ENCODE measurements around the gene FBLN7. TPM values are rescaled to one million over a fixed set of nuclear protein-coding genes. Genes with fewer than 3 reads are reported as not detected.
A peak's percentile ranks its signal among the peaks of the same experiment; 100 is the strongest.
"Not testable (repeated sequence)": the region's sequence is repeated elsewhere in the genome, so short reads cannot be mapped to it uniquely, and the experiment has no call there.

The FBLN7 gene
- polyA plus RNA-seq (2013, experiment 1 of 4): 22.6 TPM
- polyA plus RNA-seq (2013, experiment 2 of 4): 25.2 TPM
- polyA plus RNA-seq (2013, experiment 3 of 4): 17.9 TPM
- 21.2 TPM for polyA plus RNA-seq (2013, experiment 4 of 4)

GRCh38 chr2:112138159-112139032 lies at the start of gene FBLN7:
Gene FBLN7, plus strand, starts transcription at chr2:112138385. Its CDS starts 271 bp downstream, at chr2:112138656.
- 1% methylated on average over 84 of the region's 84 CpGs for WGBS, 2 experiments
- H3K4me1 ChIP-seq (ENCODE audit: control insufficient read depth, insufficient read depth, low read length): peaks cover 3% of the 10 kb centered on the region
- peaks cover 38% of the 10 kb centered on the region for H3K27me3 ChIP-seq (ENCODE audit: control insufficient read depth, insufficient read depth, low read length, poor library complexity, severe bottlenecking)
- no peaks in the 10 kb centered on the region for H3K9me3 ChIP-seq (ENCODE audit: control insufficient read depth, low read length)
- H3K4me3 ChIP-seq (ENCODE audit: insufficient read depth, low read depth, low read length): peak within 1 kb of the TSS; percentile 40
- H3K36me3 ChIP-seq (ENCODE audit: control insufficient read depth, insufficient read depth, low read length): no peaks in the 10 kb centered on the region
- H3K27ac ChIP-seq (ENCODE audit: insufficient read depth, low read depth, low read length, poor library complexity, severe bottlenecking): no peak within 1 kb of the TSS

GRCh38 chr2:112089375-112089774 lies 48.8 kb upstream of the FBLN7 start:
- no peak overlapping the region for H3K4me3 ChIP-seq (ENCODE audit: insufficient read depth, low read depth, low read length)
- H3K27ac ChIP-seq (ENCODE audit: insufficient read depth, low read depth, low read length, poor library complexity, severe bottlenecking): no peak overlapping the region
- no peaks in the 10 kb centered on the region for H3K27me3 ChIP-seq (ENCODE audit: control insufficient read depth, insufficient read depth, low read length, poor library complexity, severe bottlenecking)
- H3K4me1 ChIP-seq (ENCODE audit: control insufficient read depth, insufficient read depth, low read length): no peaks in the 10 kb centered on the region
- no peaks in the 10 kb centered on the region for H3K36me3 ChIP-seq (ENCODE audit: control insufficient read depth, insufficient read depth, low read length)
- 95 to 98% methylated on average over 3 to 5 of the region's 5 CpGs for WGBS, 2 experiments
- H3K9me3 ChIP-seq (ENCODE audit: control insufficient read depth, low read length): no peaks in the 10 kb centered on the region

GRCh38 chr2:112092286-112093041 lies 45.7 kb upstream of the FBLN7 start:
- WGBS, 2 experiments: 88 to 91% methylated on average over 6 of the region's 6 CpGs
- Histone ChIP-seq H3K4me3 (ENCODE audit: insufficient read depth, low read depth, low read length) (no peak overlapping the region), H3K27me3 (ENCODE audit: control insufficient read depth, insufficient read depth, low read length, poor library complexity, severe bottlenecking) (no peaks in the 10 kb centered on the region), H3K36me3 (ENCODE audit: control insufficient read depth, insufficient read depth, low read length) (no peaks in the 10 kb centered on the region), H3K4me1 (ENCODE audit: control insufficient read depth, insufficient read depth, low read length) (no peaks in the 10 kb centered on the region), H3K27ac (ENCODE audit: insufficient read depth, low read depth, low read length, poor library complexity, severe bottlenecking) (no peak overlapping the region), H3K9me3 (ENCODE audit: control insufficient read depth, low read length) (no peaks in the 10 kb centered on the region)

DNA sequence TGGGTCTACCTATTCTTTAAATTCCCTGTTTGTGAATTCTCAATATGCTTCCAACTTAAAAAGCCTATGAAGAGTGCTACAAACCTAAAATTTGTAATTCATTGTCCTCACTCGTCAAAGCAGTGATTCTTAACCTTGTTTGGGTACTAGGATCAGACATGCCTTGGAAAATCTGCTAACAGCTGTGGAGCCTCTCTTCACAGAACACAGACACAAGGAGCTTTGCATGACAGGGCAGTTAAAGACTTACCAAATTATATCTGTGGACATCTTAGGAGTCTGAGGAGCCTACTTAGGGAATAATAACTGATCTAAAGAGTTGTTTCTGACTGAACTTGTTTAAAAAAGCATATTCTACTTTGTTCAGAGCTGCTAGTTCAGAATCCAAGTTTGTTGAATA lies 45.0 kb upstream of the FBLN7 start:
- Histone ChIP-seq H3K36me3 (ENCODE audit: control insufficient read depth, insufficient read depth, low read length) (no peaks in the 10 kb centered on the region), H3K27ac (ENCODE audit: insufficient read depth, low read depth, low read length, poor library complexity, severe bottlenecking) (no peak overlapping the region), H3K9me3 (ENCODE audit: control insufficient read depth, low read length) (no peaks in the 10 kb centered on the region), H3K4me3 (ENCODE audit: insufficient read depth, low read depth, low read length) (no peak overlapping the region), H3K27me3 (ENCODE audit: control insufficient read depth, insufficient read depth, low read length, poor library complexity, severe bottlenecking) (no peaks in the 10 kb centered on the region), H3K4me1 (ENCODE audit: control insufficient read depth, insufficient read depth, low read length) (no peaks in the 10 kb centered on the region)
- 83 to 92% methylated on average over 1 of the region's 1 CpG for WGBS, 2 experiments

- Histone ChIP-seq H3K27ac (ENCODE audit: insufficient read depth, low read depth, low read length, poor library complexity, severe bottlenecking) (no peak overlapping the region), H3K36me3 (ENCODE audit: control insufficient read depth, insufficient read depth, low read length) (no peaks in the 10 kb centered on the region), H3K27me3 (ENCODE audit: control insufficient read depth, insufficient read depth, low read length, poor library complexity, severe bottlenecking) (no peaks in the 10 kb centered on the region), H3K4me3 (ENCODE audit: insufficient read depth, low read depth, low read length) (no peak overlapping the region), H3K4me1 (ENCODE audit: control insufficient read depth, insufficient read depth, low read length) (no peaks in the 10 kb centered on the region), H3K9me3 (ENCODE audit: control insufficient read depth, low read length) (no peaks in the 10 kb centered on the region)
- 95 to 96% methylated on average over 1 of the region's 1 CpG for WGBS, 2 experiments
These were observed 42.5 kb upstream of the FBLN7 start for GRCh38 chr2:112095681-112096080.

GRCh38 chr2:112096098-112096497 lies 42.1 kb upstream of the FBLN7 start:
- Histone ChIP-seq H3K4me1 (ENCODE audit: control insufficient read depth, insufficient read depth, low read length) (no peaks in the 10 kb centered on the region), H3K27me3 (ENCODE audit: control insufficient read depth, insufficient read depth, low read length, poor library complexity, severe bottlenecking) (no peaks in the 10 kb centered on the region), H3K9me3 (ENCODE audit: control insufficient read depth, low read length) (no peaks in the 10 kb centered on the region), H3K4me3 (ENCODE audit: insufficient read depth, low read depth, low read length) (no peak overlapping the region), H3K27ac (ENCODE audit: insufficient read depth, low read depth, low read length, poor library complexity, severe bottlenecking) (no peak overlapping the region), H3K36me3 (ENCODE audit: control insufficient read depth, insufficient read depth, low read length) (no peaks in the 10 kb centered on the region)
- WGBS, 2 experiments: 80 to 83% methylated on average over 9 to 10 of the region's 10 CpGs

DNA sequence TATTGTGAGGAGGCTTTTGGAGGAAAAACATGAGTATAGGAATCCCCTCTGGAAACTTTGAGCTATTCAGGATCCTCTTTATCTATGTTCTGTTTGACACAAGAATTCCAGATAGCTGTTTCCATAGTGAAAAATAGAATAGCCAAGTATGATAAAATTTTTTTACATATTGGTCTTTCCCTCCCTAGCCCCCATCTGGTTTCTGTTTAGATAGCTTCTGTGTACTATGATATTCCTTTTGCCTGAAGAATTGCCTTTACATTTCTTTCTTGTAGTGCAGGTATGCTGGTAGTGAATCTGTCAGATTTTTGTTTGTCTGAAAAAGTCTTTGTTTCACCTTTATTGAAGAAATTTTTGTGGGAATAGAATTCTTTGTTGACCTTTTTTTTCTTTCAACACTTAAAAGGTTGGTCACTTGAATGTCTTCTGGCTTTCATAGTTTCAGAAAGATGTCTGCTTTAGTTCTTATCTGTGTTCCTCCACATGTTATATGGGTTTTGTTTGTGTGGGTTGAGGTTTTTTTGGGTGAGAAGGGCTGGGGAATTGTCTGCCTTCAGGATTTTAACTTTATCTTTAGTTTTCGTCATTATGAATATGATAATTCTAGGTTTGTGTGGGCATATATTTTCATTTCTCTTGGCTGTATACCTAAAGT lies 29.9 kb upstream of the FBLN7 start:
- no peaks in the 10 kb centered on the region for H3K4me1 ChIP-seq (ENCODE audit: control insufficient read depth, insufficient read depth, low read length)
- no peaks in the 10 kb centered on the region for H3K9me3 ChIP-seq (ENCODE audit: control insufficient read depth, low read length)
- no peak overlapping the region for H3K4me3 ChIP-seq (ENCODE audit: insufficient read depth, low read depth, low read length)
- no peaks in the 10 kb centered on the region for H3K27me3 ChIP-seq (ENCODE audit: control insufficient read depth, insufficient read depth, low read length, poor library complexity, severe bottlenecking)
- H3K27ac ChIP-seq (ENCODE audit: insufficient read depth, low read depth, low read length, poor library complexity, severe bottlenecking): no peak overlapping the region
- H3K36me3 ChIP-seq (ENCODE audit: control insufficient read depth, insufficient read depth, low read length): no peaks in the 10 kb centered on the region
- WGBS, 2 experiments: 91 to 100% methylated on average over 1 of the region's 1 CpG

- Histone ChIP-seq H3K27ac (ENCODE audit: insufficient read depth, low read depth, low read length, poor library complexity, severe bottlenecking) (no peak overlapping the region), H3K36me3 (ENCODE audit: control insufficient read depth, insufficient read depth, low read length) (no peaks in the 10 kb centered on the region), H3K27me3 (ENCODE audit: control insufficient read depth, insufficient read depth, low read length, poor library complexity, severe bottlenecking) (no peaks in the 10 kb centered on the region), H3K4me1 (ENCODE audit: control insufficient read depth, insufficient read depth, low read length) (no peaks in the 10 kb centered on the region), H3K9me3 (ENCODE audit: control insufficient read depth, low read length) (no peaks in the 10 kb centered on the region), H3K4me3 (ENCODE audit: insufficient read depth, low read depth, low read length) (no peak overlapping the region)
These were observed 28.9 kb upstream of the FBLN7 start for GRCh38 chr2:112109278-112109677.

DNA sequence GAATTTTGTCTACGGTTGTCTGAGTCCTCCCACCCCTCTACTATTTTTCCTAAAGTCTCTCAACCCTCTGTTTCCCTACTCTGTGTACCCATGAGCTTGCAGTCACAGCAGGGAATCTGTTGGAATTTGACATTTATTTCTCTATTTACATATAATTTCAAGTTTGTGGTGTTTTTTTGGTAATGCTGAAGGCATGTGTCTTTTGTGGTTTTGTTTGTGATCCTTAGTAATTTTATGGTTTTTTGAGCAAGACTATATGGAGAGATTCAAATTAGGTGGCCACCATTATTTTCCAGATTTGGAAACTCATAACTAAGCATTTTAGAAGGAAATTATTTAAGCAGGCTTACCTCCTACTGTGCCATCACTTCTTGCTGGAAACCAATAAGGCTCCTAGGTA lies 27.2 kb upstream of the FBLN7 start:
- H3K4me1 ChIP-seq (ENCODE audit: control insufficient read depth, insufficient read depth, low read length): no peaks in the 10 kb centered on the region
- no peak overlapping the region for H3K27ac ChIP-seq (ENCODE audit: insufficient read depth, low read depth, low read length, poor library complexity, severe bottlenecking)
- 86% methylated on average over 1 of the region's 1 CpG; no CpG with 5 or more reads in 1 of the 2 experiments for WGBS, 2 experiments
- no peaks in the 10 kb centered on the region for H3K36me3 ChIP-seq (ENCODE audit: control insufficient read depth, insufficient read depth, low read length)
- H3K9me3 ChIP-seq (ENCODE audit: control insufficient read depth, low read length): no peaks in the 10 kb centered on the region
- H3K27me3 ChIP-seq (ENCODE audit: control insufficient read depth, insufficient read depth, low read length, poor library complexity, severe bottlenecking): no peaks in the 10 kb centered on the region
- no peak overlapping the region for H3K4me3 ChIP-seq (ENCODE audit: insufficient read depth, low read depth, low read length)

- H3K9me3 ChIP-seq (ENCODE audit: control insufficient read depth, low read length); H3K27me3 ChIP-seq (ENCODE audit: control insufficient read depth, insufficient read depth, low read length, poor library complexity, severe bottlenecking); H3K27ac ChIP-seq (ENCODE audit: insufficient read depth, low read depth, low read length, poor library complexity, severe bottlenecking); H3K36me3 ChIP-seq (ENCODE audit: control insufficient read depth, insufficient read depth, low read length); H3K4me1 ChIP-seq (ENCODE audit: control insufficient read depth, insufficient read depth, low read length); H3K4me3 ChIP-seq (ENCODE audit: insufficient read depth, low read depth, low read length): not testable (repeated sequence)
- 94% methylated on average over 4 of the region's 4 CpGs for WGBS, 2 experiments
These were observed 24.8 kb upstream of the FBLN7 start for GRCh38 chr2:112113354-112113753.
